GM12892 (cell line): Measurements from ENCODE around the gene RAET1G.

ENCODE experiments used
- POLR2A ChIP-seq: IDR thresholded peaks from 2 replicates; pipeline ENCODE4 v1.6.1; 2011; ENCODE audit warnings: low read depth, low read length, control low read depth
- POLR2AphosphoS5 ChIP-seq: IDR thresholded peaks from 2 replicates; pipeline ENCODE4 v1.6.1; 2011; ENCODE audit warnings: low read depth, low read length, control low read depth
- TAF1 ChIP-seq: IDR thresholded peaks from 2 replicates; pipeline ENCODE4 v1.6.1; 2011; ENCODE audit warnings: low read depth, mild to moderate bottlenecking, control low read depth, low read length, borderline replicate concordance

GRCh38 chr6:149960488-149960887 lies 37.6 kb upstream of the RAET1G start:
- TF ChIP-seq POLR2AphosphoS5 (no peak), POLR2A (no peak), TAF1 (no peak)
